PC-9 (cell line): Measurements from ENCODE around the gene PSD2. TPM values are rescaled to one million over a fixed set of nuclear protein-coding genes. Genes with fewer than 3 reads are reported as not detected.

ENCODE experiments used
- BruUV-seq: library from RNA; stranded (reverse); fragments of 400-500 nt; replicated peaks from 2 replicates; lab custom pipeline; 2021; lab: Mats Ljungman, UMichigan
- CTCF ChIA-PET: fragments of 300-600 bp; sonication (Branson Sonifier 250); formaldehyde crosslinking; loops from one replicate; lab custom pipeline; 2022; ENCODE audit warnings: antibody characterized with exemption; lab: Charles Lee
- POLR2A ChIA-PET: fragments of 300-600 bp; sonication (Branson Sonifier 250); formaldehyde crosslinking; loops from one replicate; lab custom pipeline; 2022; ENCODE audit warnings: antibody characterized with exemption; ENCODE audit not compliant: unreplicated experiment; lab: Charles Lee
- DNase-seq, 2 experiments: peaks; one replicate each; pipeline versions ENCODE4 v3.0.0 to v3.0.0-alpha.2; 2015 to 2022; ENCODE audit warnings: mixed read lengths in 1 of 2
- H2AFZ ChIP-seq: fragments of 200-600 bp; sonication (generic); 2 replicates; pipeline ENCODE4 v1.8.1; 2017; ENCODE audit warnings: antibody characterized with exemption
- H3F3A ChIP-seq: fragments of 200-600 bp; sonication (generic); 2 replicates; pipeline ENCODE4 v1.8.1; 2017; ENCODE audit warnings: antibody characterized with exemption, mild to moderate bottlenecking, low read depth; ENCODE audit not compliant: insufficient read depth
- H3K27ac ChIP-seq: fragments of 200-600 bp; sonication (generic); 2 replicates; pipeline ENCODE4 v1.6.1; 2016; ENCODE audit warnings: mixed run types
- H3K27me3 ChIP-seq: fragments of 200-600 bp; sonication (generic); 2 replicates; pipeline ENCODE4 v1.6.1; 2016; ENCODE audit warnings: low read depth, mixed run types; ENCODE audit not compliant: insufficient read depth
- H3K36me3 ChIP-seq: fragments of 200-600 bp; sonication (generic); 2 replicates; pipeline ENCODE4 v1.6.1; 2016; ENCODE audit warnings: low read depth, mixed run types
- H3K4me1 ChIP-seq: fragments of 200-600 bp; sonication (generic); replicated peaks from 2 replicates; pipeline ENCODE4 v1.6.1; 2016; ENCODE audit warnings: mixed run types; ENCODE audit not compliant: insufficient read depth
- H3K4me2 ChIP-seq: fragments of 200-600 bp; sonication (generic); 2 replicates; pipeline ENCODE4 v1.6.1; 2017; ENCODE audit warnings: mixed run types
- H3K4me3 ChIP-seq: fragments of 200-600 bp; sonication (generic); 2 replicates; pipeline ENCODE4 v1.6.1; 2016; ENCODE audit warnings: mixed run types
- H3K79me2 ChIP-seq: fragments of 200-600 bp; sonication (generic); 2 replicates; pipeline ENCODE4 v1.6.1; 2017; ENCODE audit warnings: low read depth, mixed run types
- H3K9me2 ChIP-seq: fragments of 200-600 bp; sonication (generic); 2 replicates; pipeline ENCODE4 v1.8.1; 2017; ENCODE audit warnings: mild to moderate bottlenecking; ENCODE audit not compliant: insufficient read depth
- H3K9me3 ChIP-seq: fragments of 200-600 bp; sonication (generic); 2 replicates; pipeline ENCODE4 v1.8.1; 2016; ENCODE audit warnings: low read depth; ENCODE audit not compliant: insufficient read depth
- H4K20me1 ChIP-seq: fragments of 200-600 bp; sonication (generic); 2 replicates; pipeline ENCODE4 v1.8.1; 2017; ENCODE audit not compliant: insufficient read depth
- EZH2 ChIP-seq: fragments of 200-600 bp; sonication (generic); IDR thresholded peaks from 2 replicates; pipeline ENCODE4 v1.8.0; 2017; ENCODE audit warnings: antibody characterized with exemption, low read depth
- intact Hi-C: fragments of 100-400 bp; cut with micrococcal nuclease; formaldehyde crosslinking; loops from one replicate; pipeline ENCODE4 v1.10.0; 2022; ENCODE audit not compliant: unreplicated experiment
- total RNA-seq: library from RNA; stranded (reverse); gene quantifications from 2 replicates; pipeline ENCODE4 v1.2.3, GENCODE V29; 2021
- TF ChIP-seq, protein P1 (sequence below): fragments of 200-600 bp; sonication (generic); conservative IDR thresholded peaks from 2 replicates; pipeline ENCODE4 v1.6.1; 2017; ENCODE audit warnings: mixed run types, antibody characterized with exemption, mild to moderate bottlenecking, moderate library complexity

PSD2 gene
- total RNA-seq, 1 experiment from 2014 or later = 0.07 TPM

DNA sequence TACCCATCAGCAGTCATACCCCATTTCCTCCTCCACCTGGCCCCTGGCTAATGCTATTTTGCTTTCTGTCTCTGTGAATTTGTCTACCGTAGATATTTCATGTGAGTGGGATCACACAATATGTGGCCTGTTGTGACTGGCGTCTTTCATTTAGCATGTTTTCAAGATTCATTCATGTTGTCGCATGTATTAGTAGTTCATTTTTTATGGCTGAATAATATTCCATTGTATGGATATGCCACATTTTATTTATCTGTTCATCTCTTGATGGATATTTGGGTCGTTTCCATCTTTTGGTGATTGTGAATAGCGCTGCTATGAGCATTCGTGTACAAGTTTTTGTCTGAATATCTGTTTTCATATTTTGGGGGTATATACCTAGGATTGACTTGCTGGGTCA lies 33.9 kb downstream of the PSD2 start:
- Histone ChIP-seq H3K4me2 (no peak overlapping the region), H3K4me3 (no peak overlapping the region), H3K27ac (no peak overlapping the region), H3K9me3 (no peaks in the 10 kb centered on the region), H2AFZ (no peak overlapping the region), H3K9me2 (peaks cover 6% of the 10 kb centered on the region; the same call in 1 of the 2 replicates), H4K20me1 (no peaks in the 10 kb centered on the region), H3K27me3 (peaks cover 91% of the 10 kb centered on the region), H3F3A (no peaks in the 10 kb centered on the region), H3K4me1 (no peaks in the 10 kb centered on the region), H3K79me2 (no peaks in the 10 kb centered on the region), H3K36me3 (no peaks in the 10 kb centered on the region)
- no peak for DNase-seq
- intact Hi-C loops = no loop called here
- no peak for TF ChIP-seq EZH2
- TF ChIP-seq, protein P1, sequence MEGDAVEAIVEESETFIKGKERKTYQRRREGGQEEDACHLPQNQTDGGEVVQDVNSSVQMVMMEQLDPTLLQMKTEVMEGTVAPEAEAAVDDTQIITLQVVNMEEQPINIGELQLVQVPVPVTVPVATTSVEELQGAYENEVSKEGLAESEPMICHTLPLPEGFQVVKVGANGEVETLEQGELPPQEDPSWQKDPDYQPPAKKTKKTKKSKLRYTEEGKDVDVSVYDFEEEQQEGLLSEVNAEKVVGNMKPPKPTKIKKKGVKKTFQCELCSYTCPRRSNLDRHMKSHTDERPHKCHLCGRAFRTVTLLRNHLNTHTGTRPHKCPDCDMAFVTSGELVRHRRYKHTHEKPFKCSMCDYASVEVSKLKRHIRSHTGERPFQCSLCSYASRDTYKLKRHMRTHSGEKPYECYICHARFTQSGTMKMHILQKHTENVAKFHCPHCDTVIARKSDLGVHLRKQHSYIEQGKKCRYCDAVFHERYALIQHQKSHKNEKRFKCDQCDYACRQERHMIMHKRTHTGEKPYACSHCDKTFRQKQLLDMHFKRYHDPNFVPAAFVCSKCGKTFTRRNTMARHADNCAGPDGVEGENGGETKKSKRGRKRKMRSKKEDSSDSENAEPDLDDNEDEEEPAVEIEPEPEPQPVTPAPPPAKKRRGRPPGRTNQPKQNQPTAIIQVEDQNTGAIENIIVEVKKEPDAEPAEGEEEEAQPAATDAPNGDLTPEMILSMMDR = no peak
- ChIA-PET CTCF (no interaction called here), POLR2A (no interaction called here)
- no TSS peak for BruUV-seq

DNA sequence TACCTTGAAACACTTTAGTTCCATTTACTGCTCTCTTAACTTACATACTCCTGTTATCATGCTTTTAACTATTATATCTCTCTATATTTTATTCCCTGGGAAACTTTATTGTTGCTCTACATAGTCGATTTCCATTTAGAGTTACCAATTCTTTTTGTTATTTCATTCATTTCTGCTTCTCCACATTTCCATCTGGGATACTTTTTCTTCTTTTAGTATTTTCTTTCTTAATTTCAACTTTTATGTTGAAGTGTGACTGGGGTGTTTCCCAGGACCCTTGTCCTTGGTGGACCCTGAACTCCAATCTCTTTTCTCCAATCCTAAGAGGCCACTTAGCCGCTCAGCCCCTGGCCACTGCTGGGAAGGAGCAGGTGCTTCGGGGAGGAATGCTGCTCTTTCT lies 36.0 kb downstream of the PSD2 start:
- BruUV-seq = no TSS peak
- intact Hi-C loops = no loop called here
- Histone ChIP-seq H3K9me2 (peaks cover 6% of the 10 kb centered on the region; the same call in 1 of the 2 replicates), H3K4me2 (no peak overlapping the region), H4K20me1 (no peaks in the 10 kb centered on the region), H3F3A (no peaks in the 10 kb centered on the region), H3K36me3 (no peaks in the 10 kb centered on the region), H3K27ac (no peak overlapping the region), H3K4me1 (no peaks in the 10 kb centered on the region), H2AFZ (no peak overlapping the region), H3K4me3 (no peak overlapping the region), H3K27me3 (peaks cover 73% of the 10 kb centered on the region), H3K79me2 (no peaks in the 10 kb centered on the region), H3K9me3 (no peaks in the 10 kb centered on the region)
- CTCF ChIA-PET = no interaction called here
- DNase-seq = no peak
- TF ChIP-seq EZH2 = no peak
- TF ChIP-seq, protein P1 = no peak
- POLR2A ChIA-PET = no interaction called here

DNA sequence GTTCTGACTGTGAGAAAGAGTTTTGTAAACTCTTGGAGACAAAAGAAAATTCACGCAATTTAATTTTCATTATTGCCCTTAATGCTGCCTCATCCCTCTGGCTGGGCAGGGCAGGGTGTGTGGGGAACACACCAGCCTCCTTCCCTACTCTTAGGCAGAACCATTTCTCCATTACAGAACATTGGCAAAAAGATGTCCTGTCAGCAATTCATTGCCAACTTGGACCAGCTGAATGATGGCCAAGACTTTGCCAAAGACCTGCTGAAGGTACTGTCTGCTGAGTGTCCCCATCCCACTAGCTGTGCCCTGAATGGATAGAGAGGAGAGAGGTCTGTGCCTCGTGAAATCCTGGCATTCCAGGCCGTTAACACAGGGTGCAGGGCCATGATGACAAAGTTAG lies 37.9 kb downstream of the PSD2 start:
- intact Hi-C loops = no loop called here
- peaks cover 6% of the 10 kb centered on the region; the same call in 1 of the 2 replicates for H3K9me2 ChIP-seq
- H3K27ac ChIP-seq = no peak overlapping the region
- H3K4me1 ChIP-seq = no peaks in the 10 kb centered on the region
- H3K79me2 ChIP-seq = no peaks in the 10 kb centered on the region
- no peak overlapping the region for H3K4me2 ChIP-seq
- BruUV-seq = no TSS peak
- peaks cover 58% of the 10 kb centered on the region for H3K27me3 ChIP-seq
- CTCF ChIA-PET = no interaction called here
- POLR2A ChIA-PET = no interaction called here
- TF ChIP-seq, protein P1 = no peak
- no peak for TF ChIP-seq EZH2
- DNase-seq = no peak
- H3K4me3 ChIP-seq = no peak overlapping the region
- H3K36me3 ChIP-seq = no peaks in the 10 kb centered on the region
- H2AFZ ChIP-seq = no peak overlapping the region
- H4K20me1 ChIP-seq = no peaks in the 10 kb centered on the region
- no peaks in the 10 kb centered on the region for H3K9me3 ChIP-seq
- H3F3A ChIP-seq = no peaks in the 10 kb centered on the region
